BJ (cell line): Measurements from ENCODE around the gene JADE1. TPM values are rescaled to one million over a fixed set of nuclear protein-coding genes. Genes with fewer than 3 reads are reported as not detected.

ENCODE experiments used
- CTCF ChIA-PET: fragments of 350-600 bp; formaldehyde crosslinking; extraction: SDS; loops from one replicate; lab custom pipeline; 2021; ENCODE audit warnings: antibody characterized with exemption, inconsistent platforms; lab: Yijun Ruan, JAX
- POLR2A ChIA-PET: fragments of 300-600 bp; sonication (Branson Sonifier 250); formaldehyde crosslinking; extraction: SDS; loops from one replicate; lab custom pipeline; 2021; ENCODE audit warnings: antibody characterized with exemption; lab: Charles Lee
- DNase-seq: peaks from one replicate; pipeline ENCODE4 v3.0.0-alpha.2; 2011; ENCODE audit warnings: low read depth
- H3K27me3 ChIP-seq: 2 replicates; pipeline ENCODE4 v1.6.0; 2011; ENCODE audit warnings: low read length; ENCODE audit not compliant: control insufficient read depth, insufficient read depth
- H3K36me3 ChIP-seq: 2 replicates; pipeline ENCODE4 v1.5.1; 2011; ENCODE audit warnings: low read length; ENCODE audit not compliant: control insufficient read depth, insufficient read depth
- H3K4me3 ChIP-seq: 2 replicates; pipeline ENCODE4 v1.5.1; 2011; ENCODE audit warnings: low read depth, mild to moderate bottlenecking, control low read depth, low read length
- polyA plus RNA-seq: library from polyadenylated mRNA; depleted of rRNA; stranded (reverse); fragments of >200 nt; gene quantifications from 2 replicates; pipeline ENCODE4 v1.2.3, GENCODE V29; 2011
- TF ChIP-seq, protein P1 (sequence below): IDR thresholded peaks from 2 replicates; pipeline ENCODE4 v1.5.1; 2011; ENCODE audit warnings: low read depth, mild to moderate bottlenecking, control low read depth, inconsistent platforms, low read length, moderate library complexity; ENCODE audit not compliant: insufficient read depth

Gene JADE1
- polyA plus RNA-seq, 1 experiment = 15.4 TPM

DNA sequence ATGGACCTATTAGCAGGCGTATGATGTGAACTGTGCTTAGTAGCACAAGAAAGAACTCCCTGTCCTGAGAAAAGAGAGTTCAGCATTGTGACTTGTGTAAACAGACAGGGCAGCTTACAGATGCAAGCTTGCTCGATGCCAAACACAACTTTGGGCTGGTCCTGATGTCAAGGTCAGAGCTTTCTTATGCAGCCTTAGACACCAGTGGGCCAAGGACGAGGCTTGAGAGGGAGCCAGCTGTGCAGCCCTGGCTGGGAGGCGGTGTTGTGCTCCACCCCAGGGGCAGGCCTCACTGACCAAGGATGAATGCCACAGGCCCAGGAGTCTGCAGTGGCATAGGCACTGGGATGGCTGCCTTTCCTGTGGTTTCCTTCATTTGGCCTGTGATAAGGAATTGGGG is 35.4 kb downstream of the JADE1 start:
- Histone ChIP-seq H3K4me3 (no peak overlapping the region), H3K36me3 (peaks cover 20% of the 10 kb centered on the region), H3K27me3 (no peaks in the 10 kb centered on the region)
- ChIA-PET CTCF (interaction anchor here (1.5 kb wide), 1 partner anchor 10 kb away, joined by 3 read pairs; no protein-coding TSS in a partner anchor), POLR2A (no interaction called here)
- TF ChIP-seq, protein P1, sequence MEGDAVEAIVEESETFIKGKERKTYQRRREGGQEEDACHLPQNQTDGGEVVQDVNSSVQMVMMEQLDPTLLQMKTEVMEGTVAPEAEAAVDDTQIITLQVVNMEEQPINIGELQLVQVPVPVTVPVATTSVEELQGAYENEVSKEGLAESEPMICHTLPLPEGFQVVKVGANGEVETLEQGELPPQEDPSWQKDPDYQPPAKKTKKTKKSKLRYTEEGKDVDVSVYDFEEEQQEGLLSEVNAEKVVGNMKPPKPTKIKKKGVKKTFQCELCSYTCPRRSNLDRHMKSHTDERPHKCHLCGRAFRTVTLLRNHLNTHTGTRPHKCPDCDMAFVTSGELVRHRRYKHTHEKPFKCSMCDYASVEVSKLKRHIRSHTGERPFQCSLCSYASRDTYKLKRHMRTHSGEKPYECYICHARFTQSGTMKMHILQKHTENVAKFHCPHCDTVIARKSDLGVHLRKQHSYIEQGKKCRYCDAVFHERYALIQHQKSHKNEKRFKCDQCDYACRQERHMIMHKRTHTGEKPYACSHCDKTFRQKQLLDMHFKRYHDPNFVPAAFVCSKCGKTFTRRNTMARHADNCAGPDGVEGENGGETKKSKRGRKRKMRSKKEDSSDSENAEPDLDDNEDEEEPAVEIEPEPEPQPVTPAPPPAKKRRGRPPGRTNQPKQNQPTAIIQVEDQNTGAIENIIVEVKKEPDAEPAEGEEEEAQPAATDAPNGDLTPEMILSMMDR = no peak
- no peak for DNase-seq

DNA sequence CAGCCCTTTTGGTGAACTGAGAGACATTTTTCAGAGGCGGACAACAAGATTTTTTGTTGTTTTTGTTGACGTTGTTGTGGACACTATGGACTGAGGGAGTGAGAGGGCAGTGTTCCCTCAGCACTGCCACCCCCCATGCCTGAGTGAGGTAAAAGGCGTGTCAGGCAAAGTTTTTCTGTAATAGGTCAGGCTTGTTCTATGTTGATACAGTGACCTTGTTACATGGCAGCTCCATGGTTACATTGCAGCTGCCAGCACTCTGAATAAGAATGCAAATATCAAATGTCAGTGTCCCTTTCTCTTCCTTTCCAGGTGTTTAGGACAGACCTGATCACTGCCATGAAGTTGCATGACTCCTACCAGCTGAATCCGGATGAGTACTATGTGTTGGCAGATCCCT is 36.6 kb downstream of the JADE1 start:
- no peaks in the 10 kb centered on the region for H3K27me3 ChIP-seq
- H3K4me3 ChIP-seq = no peak overlapping the region
- ChIA-PET POLR2A (no interaction called here), CTCF (interaction anchor here (1.5 kb wide), 1 partner anchor 11 kb away, joined by 3 read pairs; no protein-coding TSS in a partner anchor)
- TF ChIP-seq, protein P1 = no peak
- H3K36me3 ChIP-seq = peaks cover 21% of the 10 kb centered on the region
- no peak for DNase-seq

DNA sequence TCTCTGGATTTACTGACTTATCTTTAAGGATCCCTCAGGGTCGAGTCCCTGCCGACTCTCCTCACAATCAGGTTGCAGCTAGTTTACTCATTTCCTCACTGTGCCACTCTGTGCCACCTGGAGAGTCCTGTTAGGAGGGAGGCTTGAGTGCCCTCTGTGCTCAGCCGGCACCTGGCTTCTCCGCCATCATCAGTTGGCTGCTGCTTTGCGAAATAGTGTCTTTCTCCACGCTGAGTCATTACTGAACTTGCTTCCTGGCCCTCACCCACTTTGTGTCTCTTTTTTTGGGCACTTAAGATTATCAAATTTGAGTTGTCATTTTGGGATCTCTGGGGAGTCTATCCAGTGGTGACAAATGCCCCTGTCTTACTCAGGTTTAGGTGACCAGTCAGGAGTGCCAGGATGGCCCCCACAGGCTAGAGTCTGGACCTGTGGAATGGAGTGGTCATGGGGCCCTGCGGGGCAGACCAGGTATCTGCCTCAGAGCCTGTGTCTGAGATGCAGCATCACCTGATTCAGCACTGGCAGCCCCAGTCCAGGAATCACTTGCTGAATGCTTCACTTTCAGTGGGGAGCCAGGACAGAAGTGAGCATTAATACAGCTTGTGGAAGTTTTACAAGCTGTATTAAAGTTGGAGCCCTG is 37.7 kb downstream of the JADE1 start:
- POLR2A ChIA-PET = no interaction called here
- Histone ChIP-seq H3K4me3 (no peak overlapping the region), H3K36me3 (peaks cover 24% of the 10 kb centered on the region), H3K27me3 (no peaks in the 10 kb centered on the region)
- CTCF ChIA-PET = no interaction called here
- DNase-seq = no peak
- TF ChIP-seq, protein P1 = no peak

DNA sequence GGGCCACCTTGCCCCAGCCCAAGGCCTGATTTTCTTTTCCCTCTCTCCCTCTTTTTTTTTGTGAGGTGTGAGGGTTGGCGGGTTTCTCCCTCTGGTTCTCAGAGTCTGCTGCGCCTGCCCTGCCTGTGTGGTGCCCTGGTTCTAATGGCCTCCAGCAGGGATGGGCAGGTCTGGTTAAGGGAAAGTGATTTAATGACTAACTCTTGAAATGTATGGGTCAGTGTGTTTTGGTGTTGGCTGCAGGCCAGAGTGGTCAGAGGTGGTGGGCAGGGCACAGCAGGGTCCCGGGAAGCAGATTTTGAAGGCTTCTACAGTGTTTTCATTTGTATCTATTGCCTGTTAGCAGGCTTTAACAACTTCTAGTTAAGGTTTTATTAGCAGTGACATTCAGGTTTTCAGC is 39.0 kb downstream of the JADE1 start:
- peaks cover 23% of the 10 kb centered on the region for H3K36me3 ChIP-seq
- no peaks in the 10 kb centered on the region for H3K27me3 ChIP-seq
- POLR2A ChIA-PET = no interaction called here
- H3K4me3 ChIP-seq = no peak overlapping the region
- no peak for DNase-seq
- TF ChIP-seq, protein P1 = no peak
- CTCF ChIA-PET = interaction anchor here (1.4 kb wide), 1 partner anchor 21 kb away, joined by 3 read pairs; no protein-coding TSS in a partner anchor

DNA sequence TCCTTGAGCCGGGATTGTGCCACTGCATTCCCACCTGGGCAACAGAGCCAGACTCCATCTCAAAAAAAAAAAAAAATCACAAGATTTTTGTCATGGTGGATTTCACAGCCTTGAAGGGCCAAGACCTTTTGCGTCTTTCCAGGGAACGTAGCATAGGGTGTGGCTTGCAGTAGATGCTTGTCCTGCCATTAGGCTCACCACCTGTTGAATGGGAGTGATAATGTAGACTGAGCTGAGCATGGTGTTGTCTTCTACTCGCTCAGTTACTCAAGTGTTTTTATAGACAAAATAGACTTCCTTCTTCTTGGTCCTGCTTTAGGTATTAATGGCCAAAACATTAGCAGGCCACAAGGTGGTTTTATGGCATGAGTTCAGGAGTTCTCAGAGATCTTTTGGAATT is 40.8 kb downstream of the JADE1 start:
- peaks cover 22% of the 10 kb centered on the region for H3K36me3 ChIP-seq
- CTCF ChIA-PET = no interaction called here

More for the DNA sequence above, 40.8 kb downstream of the JADE1 start:
- no peaks in the 10 kb centered on the region for H3K27me3 ChIP-seq
- DNase-seq = no peak
- H3K4me3 ChIP-seq = no peak overlapping the region
- TF ChIP-seq, protein P1 = no peak
- POLR2A ChIA-PET = no interaction called here
